OCI-LY7 (cell line): Measurements from ENCODE around the gene SSU72. TPM values are rescaled to one million over a fixed set of nuclear protein-coding genes. Genes with fewer than 3 reads are reported as not detected.

Source experiments
- BruUV-seq: library from RNA; stranded (reverse); fragments of 400-500 nt; replicated peaks from 2 replicates; lab custom pipeline; 2021; lab: Mats Ljungman, UMichigan
- CTCF ChIA-PET: fragments of 300-600 bp; sonication (Branson Sonifier 250); formaldehyde crosslinking; loops from one replicate; lab custom pipeline; 2022; ENCODE audit warnings: antibody characterized with exemption; ENCODE audit not compliant: unreplicated experiment; lab: Charles Lee
- POLR2A ChIA-PET: fragments of 300-600 bp; sonication (Branson Sonifier 250); formaldehyde crosslinking; loops from one replicate; lab custom pipeline; 2022; ENCODE audit warnings: antibody characterized with exemption; lab: Charles Lee
- DNase-seq: peaks from one replicate; pipeline ENCODE4 v3.0.0-alpha.2; 2015; ENCODE audit warnings: low spot score
- H2AFZ ChIP-seq: fragments of 200-600 bp; sonication (generic), shearing (Covaris generic); 2 replicates; pipeline ENCODE4 v1.6.1; 2014; ENCODE audit warnings: mild to moderate bottlenecking, antibody characterized with exemption, low read length, moderate library complexity
- H3K27ac ChIP-seq: fragments of 200-600 bp; sonication (generic); 2 replicates; pipeline ENCODE4 v1.5.1; 2014; ENCODE audit warnings: mixed run types, low read depth, mild to moderate bottlenecking, moderate library complexity, low read length, inconsistent platforms; ENCODE audit not compliant: poor library complexity, severe bottlenecking
- H3K36me3 ChIP-seq: fragments of 200-600 bp; sonication (generic); 2 replicates; pipeline ENCODE4 v1.6.1; 2014; ENCODE audit warnings: mild to moderate bottlenecking, antibody characterized with exemption, low read length, moderate library complexity, mixed read lengths; ENCODE audit not compliant: insufficient read depth
- H3K4me1 ChIP-seq: fragments of 200-600 bp; sonication (generic); 2 replicates; pipeline ENCODE4 v1.5.1; 2014; ENCODE audit warnings: mild to moderate bottlenecking, low read length; ENCODE audit not compliant: insufficient read depth, poor library complexity, severe bottlenecking
- H3K4me2 ChIP-seq: fragments of 200-600 bp; sonication (generic); 2 replicates; pipeline ENCODE4 v1.6.1; 2014; ENCODE audit warnings: mild to moderate bottlenecking, low read length
- H3K4me3 ChIP-seq: fragments of 200-600 bp; sonication (generic); 2 replicates; pipeline ENCODE4 v1.5.1; 2014; ENCODE audit warnings: mild to moderate bottlenecking, low read depth, low read length; ENCODE audit not compliant: poor library complexity, severe bottlenecking
- H3K79me2 ChIP-seq: fragments of 200-600 bp; sonication (generic); 2 replicates; pipeline ENCODE4 v1.6.1; 2016; ENCODE audit warnings: low read depth, mild to moderate bottlenecking, low read length, moderate library complexity, mixed read lengths; ENCODE audit not compliant: insufficient read depth
- H3K9me2 ChIP-seq: fragments of 200-600 bp; sonication (generic); 2 replicates; pipeline ENCODE4 v1.6.1; 2016; ENCODE audit warnings: mild to moderate bottlenecking, low read length, mixed read lengths; ENCODE audit not compliant: insufficient read depth
- H3K9me3 ChIP-seq: fragments of 200-600 bp; sonication (generic); 2 replicates; pipeline ENCODE4 v1.6.1; 2014; ENCODE audit warnings: mild to moderate bottlenecking, mixed run types, low read length, mixed read lengths
- H4K20me1 ChIP-seq: fragments of 200-600 bp; sonication (generic); 2 replicates; pipeline ENCODE4 v1.6.1; 2014; ENCODE audit warnings: mild to moderate bottlenecking, antibody characterized with exemption, low read length, moderate library complexity, mixed read lengths; ENCODE audit not compliant: insufficient read depth
- EZH2phosphoT487 ChIP-seq: fragments of 200-600 bp; sonication (generic); IDR thresholded peaks from 2 replicates; pipeline ENCODE4 v1.6.1; 2018; ENCODE audit warnings: low read depth, borderline replicate concordance, mild to moderate bottlenecking, mixed run types, antibody characterized with exemption, low read length, moderate library complexity, mixed read lengths
- intact Hi-C: fragments of 100-400 bp; cut with micrococcal nuclease; formaldehyde crosslinking; loops from one replicate; pipeline ENCODE4 v1.10.0; 2022; ENCODE audit not compliant: unreplicated experiment
- total RNA-seq, 2 experiments: library from RNA; depleted of rRNA in 1 of 2; stranded (reverse); fragments of >200 nt in 1 of 2; shearing (Covaris generic) in 1 of 2; gene quantifications; 2 replicates each; pipeline ENCODE4 v1.2.3, GENCODE V29; 2014 to 2022
- TF ChIP-seq, protein P1 (sequence below): fragments of 200-600 bp; sonication (generic); conservative IDR thresholded peaks from 2 replicates; pipeline ENCODE4 v1.5.1; 2014; ENCODE audit warnings: mild to moderate bottlenecking, antibody characterized with exemption, low read length, moderate library complexity, mixed read lengths

SSU72 gene
- total RNA-seq, 2 experiments from 2014 or later = 97.7 to 149 TPM

- no peak for DNase-seq
- TF ChIP-seq, protein P1, sequence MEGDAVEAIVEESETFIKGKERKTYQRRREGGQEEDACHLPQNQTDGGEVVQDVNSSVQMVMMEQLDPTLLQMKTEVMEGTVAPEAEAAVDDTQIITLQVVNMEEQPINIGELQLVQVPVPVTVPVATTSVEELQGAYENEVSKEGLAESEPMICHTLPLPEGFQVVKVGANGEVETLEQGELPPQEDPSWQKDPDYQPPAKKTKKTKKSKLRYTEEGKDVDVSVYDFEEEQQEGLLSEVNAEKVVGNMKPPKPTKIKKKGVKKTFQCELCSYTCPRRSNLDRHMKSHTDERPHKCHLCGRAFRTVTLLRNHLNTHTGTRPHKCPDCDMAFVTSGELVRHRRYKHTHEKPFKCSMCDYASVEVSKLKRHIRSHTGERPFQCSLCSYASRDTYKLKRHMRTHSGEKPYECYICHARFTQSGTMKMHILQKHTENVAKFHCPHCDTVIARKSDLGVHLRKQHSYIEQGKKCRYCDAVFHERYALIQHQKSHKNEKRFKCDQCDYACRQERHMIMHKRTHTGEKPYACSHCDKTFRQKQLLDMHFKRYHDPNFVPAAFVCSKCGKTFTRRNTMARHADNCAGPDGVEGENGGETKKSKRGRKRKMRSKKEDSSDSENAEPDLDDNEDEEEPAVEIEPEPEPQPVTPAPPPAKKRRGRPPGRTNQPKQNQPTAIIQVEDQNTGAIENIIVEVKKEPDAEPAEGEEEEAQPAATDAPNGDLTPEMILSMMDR = no peak
- no peak for TF ChIP-seq EZH2phosphoT487
- Histone ChIP-seq H3K9me2 (no peaks in the 10 kb centered on the region), H2AFZ (no peak overlapping the region), H3K79me2 (no peaks in the 10 kb centered on the region), H4K20me1 (no peaks in the 10 kb centered on the region; the same call in 1 of the 2 replicates), H3K4me2 (no peak overlapping the region), H3K4me1 (peaks cover 8% of the 10 kb centered on the region), H3K36me3 (no peaks in the 10 kb centered on the region), H3K4me3 (no peak overlapping the region), H3K27ac (no peak overlapping the region), H3K9me3 (no peaks in the 10 kb centered on the region)
- intact Hi-C loops = no loop called here
- ChIA-PET CTCF (no interaction called here), POLR2A (no interaction called here)
- BruUV-seq = no TSS peak
Measured at GRCh38 chr1:1623181-1623630, 48.5 kb upstream of the SSU72 start.

GRCh38 chr1:1622788-1623094, 48.1 kb upstream of the SSU72 start:
- intact Hi-C loops = no loop called here

More at GRCh38 chr1:1622788-1623094, 48.1 kb upstream of the SSU72 start:
- Histone ChIP-seq H3K27ac (no peak overlapping the region), H4K20me1 (no peaks in the 10 kb centered on the region; the same call in 1 of the 2 replicates), H3K4me1 (peaks cover 4% of the 10 kb centered on the region), H3K9me3 (no peaks in the 10 kb centered on the region), H3K79me2 (no peaks in the 10 kb centered on the region), H3K9me2 (no peaks in the 10 kb centered on the region), H3K4me3 (no peak overlapping the region), H3K4me2 (no peak overlapping the region), H3K36me3 (no peaks in the 10 kb centered on the region), H2AFZ (no peak overlapping the region)
- DNase-seq = no peak
- TF ChIP-seq, protein P1 = no peak
- no peak for TF ChIP-seq EZH2phosphoT487
- CTCF ChIA-PET = no interaction called here
- POLR2A ChIA-PET = no interaction called here
- BruUV-seq = no TSS peak
